GM12872 (cell line): ENCODE data around the gene CCDC127.

ENCODE experiments used
- TF ChIP-seq, protein P1 (sequence below): IDR thresholded peaks from 3 replicates; pipeline ENCODE4 v1.5.1; 2011; ENCODE audit warnings: low read depth, mild to moderate bottlenecking, low read length, moderate library complexity; ENCODE audit not compliant: insufficient read depth

CCDC127 gene

DNA sequence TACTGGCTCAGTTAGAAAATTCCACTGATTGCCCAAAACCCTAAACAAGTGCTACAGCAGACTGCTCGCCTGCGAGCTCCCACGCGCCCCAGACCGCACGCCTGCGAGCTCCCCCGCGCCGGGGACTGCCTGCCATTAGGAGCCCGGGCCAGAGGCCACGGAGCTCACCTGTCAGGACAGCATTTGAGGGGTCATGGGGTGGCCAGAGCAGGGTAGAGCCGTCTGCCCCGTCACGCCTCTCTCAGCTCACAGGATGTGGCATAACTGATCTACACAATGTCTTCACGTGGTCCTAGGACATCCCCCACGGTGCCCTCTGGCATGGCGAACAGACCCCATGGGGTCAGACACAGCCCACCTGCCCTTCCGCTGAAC, 55.8 kb downstream of the CCDC127 start:
- TF ChIP-seq, protein P1, sequence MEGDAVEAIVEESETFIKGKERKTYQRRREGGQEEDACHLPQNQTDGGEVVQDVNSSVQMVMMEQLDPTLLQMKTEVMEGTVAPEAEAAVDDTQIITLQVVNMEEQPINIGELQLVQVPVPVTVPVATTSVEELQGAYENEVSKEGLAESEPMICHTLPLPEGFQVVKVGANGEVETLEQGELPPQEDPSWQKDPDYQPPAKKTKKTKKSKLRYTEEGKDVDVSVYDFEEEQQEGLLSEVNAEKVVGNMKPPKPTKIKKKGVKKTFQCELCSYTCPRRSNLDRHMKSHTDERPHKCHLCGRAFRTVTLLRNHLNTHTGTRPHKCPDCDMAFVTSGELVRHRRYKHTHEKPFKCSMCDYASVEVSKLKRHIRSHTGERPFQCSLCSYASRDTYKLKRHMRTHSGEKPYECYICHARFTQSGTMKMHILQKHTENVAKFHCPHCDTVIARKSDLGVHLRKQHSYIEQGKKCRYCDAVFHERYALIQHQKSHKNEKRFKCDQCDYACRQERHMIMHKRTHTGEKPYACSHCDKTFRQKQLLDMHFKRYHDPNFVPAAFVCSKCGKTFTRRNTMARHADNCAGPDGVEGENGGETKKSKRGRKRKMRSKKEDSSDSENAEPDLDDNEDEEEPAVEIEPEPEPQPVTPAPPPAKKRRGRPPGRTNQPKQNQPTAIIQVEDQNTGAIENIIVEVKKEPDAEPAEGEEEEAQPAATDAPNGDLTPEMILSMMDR: no peak

DNA sequence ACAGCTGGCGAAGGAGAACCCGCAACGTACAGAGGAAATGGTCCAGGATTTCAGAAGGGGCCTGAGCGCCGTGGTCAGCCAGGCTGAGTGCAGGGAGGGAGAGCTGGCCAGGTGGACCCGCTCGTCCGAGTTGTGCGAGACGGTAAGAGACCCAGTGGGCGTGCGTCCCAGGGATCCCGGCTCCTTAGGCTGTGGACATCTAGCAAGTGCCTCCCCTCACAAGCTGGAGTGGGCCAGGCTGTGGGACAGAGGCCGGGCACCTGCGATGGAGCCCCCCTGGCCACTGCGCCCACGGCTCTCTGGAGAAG, 56.2 kb downstream of the CCDC127 start:
- TF ChIP-seq, protein P1: no peak

DNA sequence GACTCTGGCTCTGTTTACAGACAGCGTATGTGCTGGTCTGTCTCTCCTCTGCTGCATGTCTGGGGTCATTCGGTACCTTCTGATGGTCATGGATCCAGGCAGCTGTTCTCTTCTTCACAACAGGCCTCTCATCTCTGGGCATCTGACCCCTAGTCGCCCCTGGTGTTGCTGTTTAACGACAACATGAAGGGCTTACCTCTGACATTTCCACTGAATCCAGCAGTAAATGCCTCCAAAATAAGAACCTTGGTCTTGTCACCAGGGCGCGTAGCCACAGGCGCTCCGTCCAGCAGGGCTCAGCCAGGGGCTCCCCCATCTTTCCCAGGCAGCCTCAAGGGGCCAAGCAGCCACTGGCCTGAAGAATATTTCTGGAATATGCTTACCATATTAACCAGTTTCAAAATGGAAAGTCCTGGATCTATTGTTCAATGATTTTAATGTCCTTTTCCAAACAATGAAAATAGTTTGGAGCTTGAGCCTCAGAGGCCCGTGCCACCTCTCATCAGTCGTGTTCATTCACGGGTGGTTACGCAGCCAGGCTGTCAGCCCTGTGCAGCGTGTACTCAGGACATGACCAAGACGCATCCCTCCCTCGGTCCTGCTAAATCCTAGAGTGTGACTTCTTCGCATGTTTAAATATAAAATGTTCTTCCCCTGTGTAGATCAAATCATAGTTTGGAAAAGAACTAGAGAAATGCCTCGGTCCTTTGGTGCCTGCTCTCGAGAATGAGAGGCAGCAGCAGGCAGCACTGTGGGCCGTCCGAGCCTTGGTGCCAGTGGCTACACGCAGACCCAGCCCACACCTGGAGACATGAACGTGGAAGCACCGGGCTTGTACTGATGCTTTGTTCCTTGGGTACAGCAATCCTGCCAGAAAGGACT, 56.8 kb downstream of the CCDC127 start:
- TF ChIP-seq, protein P1: no peak

DNA sequence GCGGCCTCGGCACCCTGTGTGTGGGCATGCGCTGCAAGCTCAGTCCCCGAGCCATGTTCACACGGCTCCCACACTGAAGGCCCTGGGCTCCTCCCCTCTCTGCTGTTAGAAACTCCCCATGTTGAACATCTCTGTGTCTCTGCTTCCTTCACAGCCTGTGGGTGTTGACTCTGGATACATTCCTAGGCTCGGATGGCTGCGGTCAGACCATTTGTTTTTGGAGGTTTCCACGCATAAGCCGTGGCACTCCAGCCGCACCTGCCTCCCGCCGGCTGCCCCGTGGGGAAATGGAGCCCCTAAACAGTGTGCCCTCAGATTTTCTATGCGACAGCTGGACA, 57.8 kb downstream of the CCDC127 start:
- TF ChIP-seq, protein P1: no peak

DNA sequence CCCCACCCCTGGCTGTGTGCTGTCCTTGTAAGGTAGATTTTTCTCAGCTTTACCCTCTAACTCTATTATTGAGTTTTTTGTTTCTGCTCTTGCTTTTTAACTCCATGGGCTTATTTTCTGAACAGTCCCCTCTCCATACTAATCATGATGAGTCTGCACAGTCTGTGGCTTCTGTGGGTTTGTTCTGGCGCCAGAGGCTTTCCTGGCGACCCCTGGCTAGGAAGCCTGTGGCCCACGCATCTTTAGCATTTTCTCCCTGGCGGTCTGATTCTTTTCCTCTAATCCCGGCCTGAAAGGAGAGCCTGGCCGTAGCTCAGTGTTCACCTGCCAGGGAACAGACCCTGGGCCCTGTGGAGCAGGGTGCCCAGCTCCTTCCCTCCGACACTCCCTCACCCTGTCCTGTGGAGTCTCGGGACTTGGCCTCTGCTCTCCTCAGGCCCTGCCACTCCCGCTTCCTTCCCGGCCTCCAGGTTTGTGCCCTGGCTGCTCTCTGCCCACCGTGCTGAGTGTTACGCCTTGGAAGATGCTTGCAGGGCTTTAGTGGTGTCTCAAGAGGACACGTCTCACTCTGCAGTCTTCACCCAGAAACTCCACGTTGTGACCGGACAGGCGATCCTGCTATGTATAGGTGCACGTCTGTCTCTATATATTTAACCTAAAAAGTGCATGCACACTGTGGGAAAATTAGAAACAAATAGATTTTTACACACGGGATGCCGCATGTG, 58.3 kb downstream of the CCDC127 start:
- TF ChIP-seq, protein P1: no peak

DNA sequence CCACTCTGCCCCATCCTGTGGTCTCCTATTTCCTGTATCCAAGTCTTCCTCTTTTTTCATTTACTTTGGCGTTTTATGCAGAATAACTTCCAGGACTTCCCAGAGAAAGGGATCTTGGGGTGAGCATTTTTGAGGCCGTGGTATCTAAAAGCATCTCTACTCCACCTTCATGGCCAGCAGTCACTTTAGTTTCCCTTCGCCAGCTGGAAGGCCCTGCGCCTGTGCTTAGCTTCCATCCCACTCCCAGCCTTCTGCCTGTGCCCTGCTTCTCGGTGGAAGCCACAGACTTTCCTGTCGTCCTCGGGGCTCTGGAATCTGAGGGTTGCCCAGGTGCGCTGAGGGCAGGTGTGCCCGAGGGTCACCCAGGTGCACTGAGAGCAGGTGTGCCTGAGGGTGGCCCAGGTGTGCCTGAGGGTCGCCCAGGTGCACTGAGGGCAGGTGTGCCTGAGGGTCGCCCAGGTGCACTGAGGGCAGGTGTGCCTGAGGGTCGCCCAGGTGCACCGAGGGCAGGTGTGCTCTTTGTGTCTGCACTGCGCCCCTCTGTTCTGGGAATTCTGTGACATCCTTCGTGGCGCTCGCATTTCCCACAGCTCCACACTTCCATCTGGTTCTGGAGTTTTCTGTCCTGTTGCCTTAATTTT, 59.0 kb downstream of the CCDC127 start:
- TF ChIP-seq, protein P1: no peak

DNA sequence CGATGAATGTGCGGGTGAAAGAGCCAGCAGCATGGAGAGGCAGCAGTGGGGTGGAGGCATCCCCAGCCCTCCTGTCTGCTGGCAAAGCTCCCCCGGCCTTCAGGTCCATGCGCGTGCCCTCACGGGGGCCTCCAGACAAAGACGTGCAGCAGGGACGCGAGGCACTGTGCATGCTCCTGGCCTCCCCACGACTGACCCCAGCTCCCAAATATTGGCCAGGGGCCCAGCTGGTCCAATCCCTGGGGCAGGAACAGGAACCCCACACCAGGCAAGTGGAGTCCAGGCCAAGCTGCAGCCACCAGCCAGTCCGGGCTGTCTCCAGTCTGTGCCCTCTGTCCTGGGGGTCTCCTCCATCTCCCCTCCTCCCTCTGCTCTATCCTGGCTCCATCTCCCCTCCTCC, 60.2 kb downstream of the CCDC127 start:
- TF ChIP-seq, protein P1: no peak
